HepG2 (cell line): Measurements from ENCODE around the gene ACTR6. TPM values are rescaled to one million over a fixed set of nuclear protein-coding genes. Genes with fewer than 3 reads are reported as not detected.

Experiments used
- ATAC-seq: fragments of 200-7000 bp; cut with Tn5 transposase; 3 replicates; pipeline ENCODE4 v1.9.1; 2020; ENCODE audit warnings: mild to moderate bottlenecking, moderate library complexity
- BruUV-seq: library from RNA; stranded (reverse); fragments of 400-500 nt; replicated peaks from 2 replicates; lab custom pipeline; 2021; lab: Mats Ljungman, UMichigan
- CTCF ChIA-PET: fragments of 300-600 bp; formaldehyde crosslinking; extraction: SDS; loops from one replicate; lab custom pipeline; 2021; ENCODE audit warnings: low total read pairs, inconsistent platforms, low intra/inter-chr PET ratio; lab: Yijun Ruan, JAX
- POLR2A ChIA-PET: fragments of 350-600 bp; sonication (Branson Sonifier 250); formaldehyde crosslinking; loops from one replicate; lab custom pipeline; 2020; ENCODE audit warnings: antibody characterized with exemption, inconsistent platforms; lab: Yijun Ruan, JAX
- DNase-seq: peaks from one replicate; pipeline ENCODE4 v3.0.0-alpha.2; 2015; ENCODE audit warnings: low spot score
- FAIRE-seq: peaks from 3 replicates; lab custom pipeline; 2011; peaks lifted over from hg19 to GRCh38; lab: Jason Lieb, UNC
- H2AFZ ChIP-seq: one replicate; pipeline ENCODE4 v1.6.1; 2011; ENCODE audit warnings: low read length, inconsistent platforms
- H3K27ac ChIP-seq: fragments of 300-600 bp; 3 replicates; pipeline ENCODE4 v1.8.0; 2011; ENCODE audit warnings: mixed run types, mild to moderate bottlenecking, mixed read lengths, low read length, inconsistent platforms; ENCODE audit not compliant: insufficient read depth; ENCODE audit errors: extremely low read length
- H3K27me3 ChIP-seq, 2 experiments: fragments of 200-600 bp in 1 of 2; 2 replicates in 1 of 2; 3 replicates in 1 of 2; pipeline versions ENCODE4 v1.6.0 to v1.8.0; 2011; ENCODE audit warnings: low read length in 2 of 2, mild to moderate bottlenecking in 2 of 2, moderate library complexity in 2 of 2, inconsistent platforms in 1 of 2; ENCODE audit not compliant: insufficient read depth in 2 of 2, control insufficient read depth in 1 of 2
- H3K36me3 ChIP-seq, 2 experiments: fragments of 200-600 bp in 1 of 2; replicated peaks in 1 of 2; 2 replicates in 1 of 2; 3 replicates in 1 of 2; pipeline versions ENCODE4 v1.5.1 to v1.8.0; 2011; ENCODE audit warnings: low read length in 2 of 2, inconsistent platforms in 1 of 2; ENCODE audit not compliant: insufficient read depth in 2 of 2, control insufficient read depth in 1 of 2
- H3K4me1 ChIP-seq: 2 replicates; pipeline ENCODE4 v1.5.1; 2012; ENCODE audit warnings: low read length, inconsistent platforms; ENCODE audit not compliant: insufficient read depth
- H3K4me2 ChIP-seq: 2 replicates; pipeline ENCODE4 v1.6.0; 2011; ENCODE audit warnings: low read depth, low read length, inconsistent platforms
- H3K4me3 ChIP-seq, 3 experiments: fragments of 200-600 bp in 1 of 3; sonication (generic), shearing (Covaris generic) in 1 of 3; replicated peaks in 1 of 3; 2 replicates each; pipeline ENCODE4 v1.5.1; 2011 to 2016; ENCODE audit warnings: low read length in 3 of 3, inconsistent platforms in 2 of 3, low read depth in 2 of 3, mild to moderate bottlenecking in 2 of 3, control low read depth in 1 of 3, mixed read lengths in 1 of 3; ENCODE audit not compliant: insufficient read depth in 1 of 3
- H3K79me2 ChIP-seq: one replicate; pipeline ENCODE4 v1.6.1; 2011; ENCODE audit warnings: low read length, inconsistent platforms; ENCODE audit not compliant: insufficient read depth
- H3K9ac ChIP-seq: 2 replicates; pipeline ENCODE4 v1.6.0; 2011; ENCODE audit warnings: mild to moderate bottlenecking, low read depth, low read length, inconsistent platforms; ENCODE audit not compliant: insufficient read depth
- H3K9me3 ChIP-seq: 2 replicates; pipeline ENCODE4 v1.5.1; 2012; ENCODE audit warnings: mild to moderate bottlenecking, low read length
- H4K20me1 ChIP-seq: 2 replicates; pipeline ENCODE4 v1.6.0; 2011; ENCODE audit warnings: inconsistent platforms, mild to moderate bottlenecking, low read length, moderate library complexity; ENCODE audit not compliant: insufficient read depth
- RARA ChIP-seq: IDR thresholded peaks from 2 replicates; pipeline ENCODE4 v1.6.1; 2016; ENCODE audit warnings: missing genetic modification reagents, missing compliant biosample characterization
- WGBS: methylation state at CpG from one replicate; pipeline ENCODE4 v1.1.6; 2017; ENCODE audit warnings: low lambda C conversion rate; 5-methylcytosine and 5-hydroxymethylcytosine counted together
- in situ Hi-C: cut with HindIII; loops from 2 replicates; pipeline ENCODE4 v1.10.0; 2017; ENCODE audit warnings: low pct_unique_long_range_greater_than_20kb; ENCODE audit not compliant: extremely low pct_ligation_motif_present
- intact Hi-C: fragments of 100-400 bp; cut with micrococcal nuclease; formaldehyde crosslinking; loops from one replicate; pipeline ENCODE4 v1.10.0; 2022; ENCODE audit not compliant: unreplicated experiment
- polyA plus RNA-seq, 8 experiments: library from polyadenylated mRNA; depleted of rRNA in 3 of 8; stranded (reverse) in 7 of 8; unstranded in 1 of 8; fragments of >200 nt; fragmentation: Illumina TruSeq in 4 of 8; extraction: Trizol in 4 of 8; gene quantifications; 2 replicates each; pipeline versions ENCODE4 v1.2.1 to v1.2.3, GENCODE V29; 2011 to 2016; ENCODE audit warnings: low read depth in 4 of 8, missing spikeins in 1 of 8, mixed read lengths in 1 of 8; ENCODE audit not compliant: insufficient read depth in 1 of 8
- total RNA-seq, 5 experiments: library from RNA; depleted of rRNA; stranded (reverse); fragments of >200 nt; fragmentation: Illumina TruSeq; extraction: Trizol; gene quantifications; 2 replicates each; pipeline ENCODE4 v1.2.3, GENCODE V29; 2016; ENCODE audit warnings: low read depth in 1 of 5
- TF ChIP-seq, protein P1 (sequence below), 2 experiments: IDR thresholded peaks; 2 replicates each; pipeline ENCODE4 v1.6.1; 2011 to 2012; ENCODE audit warnings: low read length in 2 of 2, borderline replicate concordance in 1 of 2, low read depth in 1 of 2, mild to moderate bottlenecking in 1 of 2, moderate library complexity in 1 of 2
- TF ChIP-seq, protein P2 (sequence below): sonication (generic); formaldehyde crosslinking; IDR thresholded peaks from 2 replicates; pipeline ENCODE4 v1.4.0; 2020; ENCODE audit warnings: missing genetic modification reagents

The ACTR6 gene
- total and polyA plus RNA-seq, 2 of the 13 experiments (the other 11 are each of a cell fraction or from before 2014, with no cell fraction given) = 12.9 to 22.4 TPM

- 97% methylated on average over 2 of the region's 4 CpGs for WGBS
- BruUV-seq = no TSS peak
- intact Hi-C loops = no loop called here
- peak; percentile 22; the same call in 1 of the 2 replicates for TF ChIP-seq RARA (CRISPR knock-in tag)
- TF ChIP-seq, protein P1, sequence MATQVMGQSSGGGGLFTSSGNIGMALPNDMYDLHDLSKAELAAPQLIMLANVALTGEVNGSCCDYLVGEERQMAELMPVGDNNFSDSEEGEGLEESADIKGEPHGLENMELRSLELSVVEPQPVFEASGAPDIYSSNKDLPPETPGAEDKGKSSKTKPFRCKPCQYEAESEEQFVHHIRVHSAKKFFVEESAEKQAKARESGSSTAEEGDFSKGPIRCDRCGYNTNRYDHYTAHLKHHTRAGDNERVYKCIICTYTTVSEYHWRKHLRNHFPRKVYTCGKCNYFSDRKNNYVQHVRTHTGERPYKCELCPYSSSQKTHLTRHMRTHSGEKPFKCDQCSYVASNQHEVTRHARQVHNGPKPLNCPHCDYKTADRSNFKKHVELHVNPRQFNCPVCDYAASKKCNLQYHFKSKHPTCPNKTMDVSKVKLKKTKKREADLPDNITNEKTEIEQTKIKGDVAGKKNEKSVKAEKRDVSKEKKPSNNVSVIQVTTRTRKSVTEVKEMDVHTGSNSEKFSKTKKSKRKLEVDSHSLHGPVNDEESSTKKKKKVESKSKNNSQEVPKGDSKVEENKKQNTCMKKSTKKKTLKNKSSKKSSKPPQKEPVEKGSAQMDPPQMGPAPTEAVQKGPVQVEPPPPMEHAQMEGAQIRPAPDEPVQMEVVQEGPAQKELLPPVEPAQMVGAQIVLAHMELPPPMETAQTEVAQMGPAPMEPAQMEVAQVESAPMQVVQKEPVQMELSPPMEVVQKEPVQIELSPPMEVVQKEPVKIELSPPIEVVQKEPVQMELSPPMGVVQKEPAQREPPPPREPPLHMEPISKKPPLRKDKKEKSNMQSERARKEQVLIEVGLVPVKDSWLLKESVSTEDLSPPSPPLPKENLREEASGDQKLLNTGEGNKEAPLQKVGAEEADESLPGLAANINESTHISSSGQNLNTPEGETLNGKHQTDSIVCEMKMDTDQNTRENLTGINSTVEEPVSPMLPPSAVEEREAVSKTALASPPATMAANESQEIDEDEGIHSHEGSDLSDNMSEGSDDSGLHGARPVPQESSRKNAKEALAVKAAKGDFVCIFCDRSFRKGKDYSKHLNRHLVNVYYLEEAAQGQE (IDR thresholded peaks at IDR 0.05; ENCODE audit: borderline replicate concordance in 1 of 2, low read depth in 1 of 2, low read length in 2 of 2) = no peak
- TF ChIP-seq, protein P2, sequence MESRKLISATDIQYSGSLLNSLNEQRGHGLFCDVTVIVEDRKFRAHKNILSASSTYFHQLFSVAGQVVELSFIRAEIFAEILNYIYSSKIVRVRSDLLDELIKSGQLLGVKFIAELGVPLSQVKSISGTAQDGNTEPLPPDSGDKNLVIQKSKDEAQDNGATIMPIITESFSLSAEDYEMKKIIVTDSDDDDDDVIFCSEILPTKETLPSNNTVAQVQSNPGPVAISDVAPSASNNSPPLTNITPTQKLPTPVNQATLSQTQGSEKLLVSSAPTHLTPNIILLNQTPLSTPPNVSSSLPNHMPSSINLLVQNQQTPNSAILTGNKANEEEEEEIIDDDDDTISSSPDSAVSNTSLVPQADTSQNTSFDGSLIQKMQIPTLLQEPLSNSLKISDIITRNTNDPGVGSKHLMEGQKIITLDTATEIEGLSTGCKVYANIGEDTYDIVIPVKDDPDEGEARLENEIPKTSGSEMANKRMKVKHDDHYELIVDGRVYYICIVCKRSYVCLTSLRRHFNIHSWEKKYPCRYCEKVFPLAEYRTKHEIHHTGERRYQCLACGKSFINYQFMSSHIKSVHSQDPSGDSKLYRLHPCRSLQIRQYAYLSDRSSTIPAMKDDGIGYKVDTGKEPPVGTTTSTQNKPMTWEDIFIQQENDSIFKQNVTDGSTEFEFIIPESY (CRISPR knock-in tag) = peak; percentile 65; the same call in 1 of the 2 replicates
- in situ Hi-C loops = no loop called here
- Histone ChIP-seq H3K27ac (no peak overlapping the region), H2AFZ (no peak overlapping the region), H3K9ac (no peak overlapping the region), H3K4me2 (peak overlapping the region; percentile 85), H3K4me1 (peaks cover 30% of the 10 kb centered on the region), H3K9me3 (no peaks in the 10 kb centered on the region), H4K20me1 (no peaks in the 10 kb centered on the region), H3K27me3 (no peaks in the 10 kb centered on the region; a peak in 1 of 5 replicates), H3K79me2 (peaks cover 25% of the 10 kb centered on the region), H3K36me3 (0 out of 5 replicates have a peak, but pooled peaks cover 0 to 5% of the 10 kb centered on the region in 2 experiments), H3K4me3 (no peak overlapping the region; a peak in 1 of 6 replicates)
- FAIRE-seq (no peak), DNase-seq (no peak), ATAC-seq (no peak)
- ChIA-PET CTCF (no interaction called here), POLR2A (no interaction called here)
Measured at GRCh38 chr12:100197486-100197885, 3.1 kb upstream of the ACTR6 start.
